ENCODE measurements around the gene RUBCN. TPM values are rescaled to one million over a fixed set of nuclear protein-coding genes. Genes with fewer than 3 reads are reported as not detected.

The RUBCN gene
- total RNA-seq, 4 donors from 2014 or later, result 8.2 to 36.4 (median 13.9) TPM

GRCh38 chr3:197746209-197746608 lies 9.5 kb upstream of the RUBCN start:
- H3K4me3 ChIP-seq, result no peak overlapping the region
- intact Hi-C loops (cut with DNase I; ENCODE audit: low total_unique reads), result no loop called here
- no peaks in the 10 kb centered on the region for H3K36me3 ChIP-seq
- TF ChIP-seq POLR2A (IDR thresholded peaks at IDR 0.05), result no peak
- TF ChIP-seq CTCF (IDR thresholded peaks at IDR 0.05), result no peak
- peaks cover 0 to 5% of the 10 kb centered on the region in 2 donors for H3K4me1 ChIP-seq
- no peak overlapping the region for H3K27ac ChIP-seq
- H3K27me3 ChIP-seq, result no peaks in the 10 kb centered on the region
- no peak for DNase-seq
- H3K9me3 ChIP-seq, result no peaks in the 10 kb centered on the region

GRCh38 chr3:197742787-197743186 lies 6.1 kb upstream of the RUBCN start:
- intact Hi-C loops (cut with DNase I; ENCODE audit: low total_unique reads), result no loop called here
- no peak overlapping the region for H3K27ac ChIP-seq
- no peak for DNase-seq

GRCh38 chr3:197737749-197738462 lies 1.2 kb upstream of the RUBCN start:
- no peaks in the 10 kb centered on the region for H3K9me3 ChIP-seq
- peak overlapping the region; percentile 73 to 89 for H3K27ac ChIP-seq
- peaks cover 0 to 4% of the 10 kb centered on the region in 2 donors for H3K4me1 ChIP-seq
- TF ChIP-seq POLR2A (IDR thresholded peaks at IDR 0.05), result no peak
- TF ChIP-seq CTCF (IDR thresholded peaks at IDR 0.05), result no peak
- no peaks in the 10 kb centered on the region for H3K36me3 ChIP-seq
- intact Hi-C loops (cut with DNase I; ENCODE audit: low total_unique reads), result no loop called here
- no peak for DNase-seq
- H3K27me3 ChIP-seq, result no peaks in the 10 kb centered on the region
- no peak overlapping the region for H3K4me3 ChIP-seq

More at GRCh38 chr3:197742787-197743186, 6.1 kb upstream of the RUBCN start:
- Histone ChIP-seq H3K27me3 (no peaks in the 10 kb centered on the region), H3K4me1 (no peaks in the 10 kb centered on the region), H3K4me3 (no peak overlapping the region), H3K36me3 (no peaks in the 10 kb centered on the region), H3K9me3 (no peaks in the 10 kb centered on the region)
- no peak for TF ChIP-seq POLR2A (IDR thresholded peaks at IDR 0.05)
- no peak for TF ChIP-seq CTCF (IDR thresholded peaks at IDR 0.05)

GRCh38 chr3:197737319-197737649 lies 580 bp upstream of the RUBCN start:
- Histone ChIP-seq H3K4me1 (peaks cover 0 to 4% of the 10 kb centered on the region in 2 donors), H3K9me3 (no peaks in the 10 kb centered on the region), H3K27ac (peak overlapping the region; percentile 73 to 89), H3K4me3 (peak overlapping the region; percentile 57 to 85), H3K27me3 (no peaks in the 10 kb centered on the region), H3K36me3 (no peaks in the 10 kb centered on the region)
- intact Hi-C loops (cut with DNase I; ENCODE audit: low total_unique reads), result no loop called here
- TF ChIP-seq CTCF (IDR thresholded peaks at IDR 0.05) (no peak), POLR2A (IDR thresholded peaks at IDR 0.05) (no peak)
- DNase-seq, result no peak

- Histone ChIP-seq H3K4me1 (peaks cover 0 to 4% of the 10 kb centered on the region in 2 donors), H3K27me3 (no peaks in the 10 kb centered on the region), H3K4me3 (peak overlapping the region; percentile 57 to 85), H3K9me3 (no peaks in the 10 kb centered on the region), H3K27ac (peak overlapping the region; percentile 80 to 89), H3K36me3 (no peaks in the 10 kb centered on the region)
- no peak for DNase-seq
- no peak for TF ChIP-seq POLR2A (IDR thresholded peaks at IDR 0.05)
- no peak for TF ChIP-seq CTCF (IDR thresholded peaks at IDR 0.05)
- intact Hi-C loops (cut with DNase I; ENCODE audit: low total_unique reads), result no loop called here
Observed at GRCh38 chr3:197736010-197736490, 654 bp downstream of the RUBCN start.
